Activated CD8-positive, alpha-beta memory T cell treated with anti-CD3 and anti-CD28 coated beads for 1 hour (primary cell): ENCODE results near the gene TDRKH.
"Not testable (repeated sequence)": the region's sequence is repeated elsewhere in the genome, so short reads cannot be mapped to it uniquely, and the experiment has no call there.

ENCODE experiments used
- DNase-seq, 2 donors: peaks; one replicate each; pipeline ENCODE4 v3.0.0-alpha.2; 2020; ENCODE audit warnings: low read depth in 1 of 2; ENCODE audit errors: extremely low read depth in 1 of 2

TDRKH gene

GRCh38 chr1:151803164-151803563 is 12.9 kb upstream of the TDRKH start:
- no peak for DNase-seq

GRCh38 chr1:151802372-151802771 is 12.1 kb upstream of the TDRKH start:
- no peak for DNase-seq

GRCh38 chr1:151801846-151802245 is 11.5 kb upstream of the TDRKH start:
- DNase-seq = no peak

GRCh38 chr1:151801310-151801820 is 11.1 kb upstream of the TDRKH start:
- no peak for DNase-seq

- no peak for DNase-seq
Observed at GRCh38 chr1:151800830-151801229, 10.5 kb upstream of the TDRKH start.

- DNase-seq = no peak
Observed at GRCh38 chr1:151799179-151800022, 9.1 kb upstream of the TDRKH start.

- no peak for DNase-seq
Observed at GRCh38 chr1:151798571-151798970, 8.3 kb upstream of the TDRKH start.

GRCh38 chr1:151790940-151791651 is 796 bp upstream of the TDRKH start:
- no peak for DNase-seq

- no peak for DNase-seq
Observed at GRCh38 chr1:151787689-151788088, 2.6 kb downstream of the TDRKH start.

- DNase-seq = no peak
Observed at GRCh38 chr1:151783796-151784195, 6.5 kb downstream of the TDRKH start.

- DNase-seq = no peak
Observed at GRCh38 chr1:151782741-151783140, 7.6 kb downstream of the TDRKH start.

GRCh38 chr1:151782026-151782425 is 8.3 kb downstream of the TDRKH start:
- not testable (repeated sequence) for DNase-seq

- not testable (repeated sequence) for DNase-seq
Observed at GRCh38 chr1:151780736-151781135, 9.6 kb downstream of the TDRKH start.

GRCh38 chr1:151779852-151780251 is 10.4 kb downstream of the TDRKH start:
- no peak for DNase-seq

GRCh38 chr1:151777317-151777716 is 13.0 kb downstream of the TDRKH start:
- DNase-seq = no peak

- no peak for DNase-seq
Observed at GRCh38 chr1:151776665-151777062, 13.6 kb downstream of the TDRKH start.

GRCh38 chr1:151775894-151776664 is 14.2 kb downstream of the TDRKH start:
- no peak for DNase-seq

GRCh38 chr1:151774256-151774922 is 15.9 kb downstream of the TDRKH start:
- DNase-seq = no peak

- no peak for DNase-seq
Observed at GRCh38 chr1:151773702-151774101, 16.6 kb downstream of the TDRKH start.

GRCh38 chr1:151769270-151769669 is 21.0 kb downstream of the TDRKH start:
- DNase-seq = not testable (repeated sequence)
